Pancreas (tissue), 10 donors: ENCODE measurements around the gene TANC1. TPM values are rescaled to one million over a fixed set of nuclear protein-coding genes. Genes with fewer than 3 reads are reported as not detected.

Experiments used
- ATAC-seq, 4 donors: fragments of 200-7000 bp; cut with Tn5 transposase; one replicate each; pipeline versions ENCODE4 v1.8.0 to v1.9.1; 2020; ENCODE audit warnings: mild to moderate bottlenecking in 4 of 4, moderate library complexity in 4 of 4
- DNase-seq, 6 donors: peaks; one replicate each; pipeline ENCODE4 v3.0.0-alpha.2; 2020
- FAIRE-seq: peaks from 2 replicates; lab custom pipeline; 2012; peaks lifted over from hg19 to GRCh38; lab: Jason Lieb, UNC
- H3K27ac ChIP-seq, 4 donors: fragments of 200-600 bp; sonication (generic); 1 replicate in 3 of 4; 2 replicates in 1 of 4; pipeline versions ENCODE4 v1.5.0 to v1.8.0; 2020
- H3K27me3 ChIP-seq, 4 donors: fragments of 200-600 bp; one replicate each; pipeline ENCODE4 v1.8.0; 2021
- H3K36me3 ChIP-seq, 3 donors: fragments of 200-600 bp; sonication (generic) in 1 of 3; one replicate each; pipeline versions ENCODE4 v1.5.0 to v1.8.0; 2020 to 2021
- H3K4me1 ChIP-seq, 3 donors: fragments of 200-600 bp; one replicate each; pipeline ENCODE4 v1.8.0; 2021
- H3K4me3 ChIP-seq, 4 donors: fragments of 200-600 bp; sonication (generic) in 2 of 4; one replicate each; pipeline versions ENCODE4 v1.5.0 to v1.8.0; 2020 to 2021
- H3K9me3 ChIP-seq, 4 donors: fragments of 200-600 bp; one replicate each; pipeline ENCODE4 v1.8.0; 2021
- CTCF ChIP-seq, 4 donors: fragments of 200-600 bp; sonication (generic) in 3 of 4; IDR thresholded peaks; one replicate each; pipeline versions ENCODE4 v1.5.0 to v1.8.0; 2021; ENCODE audit warnings: antibody characterized with exemption in 4 of 4
- WGBS, 2 donors: extraction: QIAGEN DNeasy Blood & Tissue Kit; methylation state at CpG; one replicate each; pipeline ENCODE4 v1.1.7; 2013; 5-methylcytosine and 5-hydroxymethylcytosine counted together
- intact Hi-C, 3 donors: fragments of 100-400 bp; cut with DNase I; formaldehyde crosslinking; loops; one replicate each; pipeline versions ENCODE4 v1.11.1 to v1.14.2; 2022
- polyA plus RNA-seq, 2 donors: library from polyadenylated mRNA; stranded (reverse); fragments of 200-250 nt; gene quantifications; one replicate each; pipeline ENCODE4 v1.2.3, GENCODE V29; 2013
- total RNA-seq, 6 donors: library from RNA; stranded (reverse); fragmentation: NEBNext Ultra II Directional in 4 of 6; extraction: Animal tissue kit (Norgen Biotek cat#: 25700) in 4 of 6; gene quantifications; one replicate each; pipeline versions ENCODE4 v1.2.1 to v1.2.4, GENCODE V29; 2021 to 2023
- donor health status: healthy with polysubstance abuse.
- donor health status: DM: no; HTN: no; CAD: no; lungs with moderate emphysema.
- donor health status: DM: no; HTN: no; CAD: no.
- donor health status: control.
- donor health status: control.
- donor health status: Bipolar disorder and iron deficiency.
- donor health status: DM: yes; HTN: yes; CAD: no.
- donor health status: DM: no; HTN: no; CAD: no.
- donor health status: DM: no; HTN: no; CAD: no.
- donor health status: DM: yes; HTN: yes; CAD: no.

The TANC1 gene
- total and polyA plus RNA-seq, 8 donors: 9.0 to 17.6 (median 10.5) TPM

- 57 to 60% methylated on average over 3 of the region's 3 CpGs for WGBS, 2 donors
- H3K4me3 ChIP-seq: no peak overlapping the region
- peaks cover 0 to 47% (median 7%) of the 10 kb centered on the region in 3 donors for H3K36me3 ChIP-seq
- H3K27me3 ChIP-seq: no peaks in the 10 kb centered on the region
- no peak overlapping the region for H3K27ac ChIP-seq
- ATAC-seq: no peak
- no peak for TF ChIP-seq CTCF (IDR thresholded peaks at IDR 0.05)
- no peaks in the 10 kb centered on the region for H3K9me3 ChIP-seq
- intact Hi-C loops: no loop called here
- no peaks in the 10 kb centered on the region for H3K4me1 ChIP-seq
- no peak for FAIRE-seq
- no peak for DNase-seq
Observed at GRCh38 chr2:159227467-159227866, 259.0 kb downstream of the TANC1 start.

DNA sequence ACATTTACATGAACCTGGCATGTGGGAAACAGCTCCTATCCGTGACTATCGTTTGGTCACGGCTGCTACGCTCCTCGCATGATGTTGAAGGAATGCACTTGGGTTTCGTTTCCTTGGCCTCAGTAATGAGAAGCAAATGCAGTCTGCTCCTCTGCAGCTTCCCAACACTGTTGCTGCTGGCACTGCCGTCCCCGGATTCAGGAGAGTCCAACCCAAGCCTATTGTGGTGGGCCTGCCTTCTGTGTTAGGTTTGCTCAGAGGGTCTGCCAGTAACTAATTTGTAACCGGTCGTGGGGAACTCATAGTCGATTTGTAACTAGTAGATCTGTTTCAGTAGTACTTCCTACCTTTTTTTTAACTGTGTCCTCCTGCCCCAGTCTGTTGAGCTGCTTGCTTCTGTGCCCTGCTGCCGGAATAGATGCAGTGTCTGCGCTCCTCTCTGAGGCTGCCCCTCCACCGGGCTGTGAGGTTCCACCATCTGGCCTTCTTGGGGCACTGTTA lies 259.7 kb downstream of the TANC1 start:
- intact Hi-C loops: no loop called here
- no peak for FAIRE-seq

GRCh38 chr2:159229476-159230144 lies 261.2 kb downstream of the TANC1 start:
- ATAC-seq: no peak
- intact Hi-C loops: no loop called here

More for the DNA sequence above, 259.7 kb downstream of the TANC1 start:
- H3K27me3 ChIP-seq: no peaks in the 10 kb centered on the region
- DNase-seq (no peak), ATAC-seq (no peak)
- no peaks in the 10 kb centered on the region for H3K4me1 ChIP-seq
- H3K36me3 ChIP-seq: peaks cover 0 to 49% (median 7%) of the 10 kb centered on the region in 3 donors
- H3K4me3 ChIP-seq: no peak overlapping the region
- no peak for TF ChIP-seq CTCF (IDR thresholded peaks at IDR 0.05)
- H3K9me3 ChIP-seq: no peaks in the 10 kb centered on the region
- H3K27ac ChIP-seq: no peak overlapping the region
- WGBS, 2 donors: 91% methylated on average over 14 of the region's 14 CpGs

DNA sequence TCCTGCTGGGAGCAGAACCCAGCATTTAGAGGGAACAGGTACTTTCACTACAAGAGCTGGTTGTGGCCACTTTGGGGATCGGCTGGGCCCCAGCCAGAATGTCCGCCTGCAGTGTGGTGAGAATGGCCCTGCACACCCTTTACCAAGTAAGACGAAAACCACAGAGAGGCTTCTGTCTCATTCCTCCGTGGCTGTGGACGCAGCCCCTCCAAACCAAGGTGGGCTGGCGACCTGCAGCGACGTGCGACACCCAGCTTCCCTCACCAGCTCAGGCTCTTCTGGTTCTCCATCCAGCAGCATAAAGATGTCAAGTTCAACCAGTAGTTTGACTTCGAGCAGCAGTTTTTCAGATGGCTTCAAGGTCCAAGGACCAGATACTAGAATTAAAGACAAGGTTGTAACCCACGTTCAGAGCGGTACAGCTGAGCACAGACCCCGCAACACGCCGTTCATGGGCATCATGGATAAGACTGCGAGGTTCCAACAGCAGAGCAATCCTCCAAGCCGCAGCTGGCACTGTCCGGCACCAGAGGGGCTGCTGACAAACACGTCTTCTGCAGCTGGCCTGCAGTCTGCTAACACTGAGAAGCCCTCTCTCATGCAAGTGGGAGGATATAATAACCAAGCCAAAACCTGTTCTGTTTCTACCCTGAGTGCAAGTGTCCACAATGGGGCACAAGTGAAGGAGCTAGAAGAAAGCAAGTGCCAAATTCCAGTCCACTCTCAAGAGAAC lies 261.9 kb downstream of the TANC1 start:
- H3K27me3 ChIP-seq: no peaks in the 10 kb centered on the region
- ATAC-seq: no peak
- H3K27ac ChIP-seq: no peak overlapping the region
- peaks cover 0 to 46% (median 7%) of the 10 kb centered on the region in 3 donors for H3K36me3 ChIP-seq
- no peak overlapping the region for H3K4me3 ChIP-seq
- no peak for TF ChIP-seq CTCF (IDR thresholded peaks at IDR 0.05)
- intact Hi-C loops: no loop called here
- FAIRE-seq: no peak
- H3K9me3 ChIP-seq: no peaks in the 10 kb centered on the region
- no peaks in the 10 kb centered on the region for H3K4me1 ChIP-seq
- 95% methylated on average over 19 of the region's 19 CpGs for WGBS, 2 donors
- no peak for DNase-seq

More at GRCh38 chr2:159229476-159230144, 261.2 kb downstream of the TANC1 start:
- Histone ChIP-seq H3K27ac (no peak overlapping the region), H3K4me1 (no peaks in the 10 kb centered on the region), H3K4me3 (no peak overlapping the region), H3K9me3 (no peaks in the 10 kb centered on the region), H3K27me3 (no peaks in the 10 kb centered on the region), H3K36me3 (peaks cover 0 to 41% (median 7%) of the 10 kb centered on the region in 3 donors)
- FAIRE-seq (no peak), DNase-seq (no peak)
- WGBS, 2 donors: 89 to 90% methylated on average over 15 of the region's 15 CpGs
- no peak for TF ChIP-seq CTCF (IDR thresholded peaks at IDR 0.05)
